ENCODE measurements around the gene THSD7B. TPM values are rescaled to one million over a fixed set of nuclear protein-coding genes. Genes with fewer than 3 reads are reported as not detected.

THSD7B gene
- total and polyA plus RNA-seq, 2 of the 8 experiments (the other 6 are each of a cell fraction or from before 2014, with no cell fraction given), result 0.60 to 2.9 TPM

DNA sequence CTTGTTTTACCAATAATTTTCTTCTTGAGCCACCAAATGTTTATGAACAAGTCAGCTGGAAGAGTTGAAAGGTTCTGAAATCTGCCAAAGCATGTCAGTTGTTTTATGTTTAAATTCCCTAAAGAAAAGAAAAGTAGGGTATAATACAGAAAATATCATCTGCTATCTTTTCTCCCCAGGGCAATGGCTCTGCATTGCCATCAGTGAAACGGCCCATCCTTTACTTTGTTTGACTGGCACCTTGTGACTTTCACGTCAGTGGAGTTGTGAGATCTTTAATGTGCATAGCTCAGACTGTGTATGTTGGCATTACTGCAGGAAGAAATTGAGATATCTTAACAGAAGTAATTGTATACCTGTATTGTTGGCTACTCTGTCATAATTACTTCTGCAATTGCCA lies 239.9 kb downstream of the THSD7B start:
- H2AFZ ChIP-seq (ENCODE audit: low read length), result no peak overlapping the region
- WGBS, 2 experiments (ENCODE audit: extremely low coverage in 1 of 2, insufficient coverage in 1 of 2, insufficient read length in 1 of 2, insufficient replicate concordance in 2 of 2, low coverage in 1 of 2, low lambda C conversion rate in 2 of 2, missing lambda C conversion rate in 1 of 2), result 98% methylated on average over 2 of the region's 2 CpGs; no CpG with 5 or more reads in 1 of the 2 experiments
- no peak overlapping the region for H3K4ac ChIP-seq (replicated peaks; ENCODE audit: insufficient read length, low read depth, low read length)
- no peak overlapping the region for H4K91ac ChIP-seq (replicated peaks; ENCODE audit: insufficient read length, low read length)
- no peaks in the 10 kb centered on the region for H4K20me1 ChIP-seq (replicated peaks in 1 of 2; ENCODE audit: control insufficient read depth in 1 of 2, insufficient read depth in 2 of 2, low read length in 2 of 2)
- H3K79me2 ChIP-seq (ENCODE audit: control insufficient read depth in 1 of 2, insufficient read depth in 2 of 2, low read length in 2 of 2), result no peaks in the 10 kb centered on the region
- FAIRE-seq, result no peak
- H2AK5ac ChIP-seq (ENCODE audit: low read depth, low read length), result no peak overlapping the region
- 0 out of 2 replicates have a peak, but pooled peaks cover 1% of the 10 kb centered on the region for H3K23me2 ChIP-seq (ENCODE audit: low read depth, low read length)
- no peak for DNase-seq (ENCODE audit: low read depth in 1 of 2, low spot score in 2 of 2)
- H3K4me2 ChIP-seq (ENCODE audit: insufficient read depth in 1 of 2, low read depth in 2 of 2, low read length in 2 of 2), result no peak overlapping the region
- no peaks in the 10 kb centered on the region for H3K9me3 ChIP-seq (ENCODE audit: insufficient read depth in 2 of 2, low read depth in 1 of 2, low read length in 1 of 2)
- TF ChIP-seq ZNF274 (IDR thresholded peaks at IDR 0.05; ENCODE audit: borderline replicate concordance, extremely low read depth, low read length), result no peak
- no peak for TF ChIP-seq BCL11A (IDR thresholded peaks at IDR 0.05; ENCODE audit: low read depth in 2 of 2, low read length in 2 of 2)
- TF ChIP-seq TBP (IDR thresholded peaks at IDR 0.05; ENCODE audit: low read depth, low read length), result no peak
- TF ChIP-seq JUND (IDR thresholded peaks at IDR 0.05; ENCODE audit: low read length), result no peak
- no peak for TF ChIP-seq HDAC2 (IDR thresholded peaks at IDR 0.05; ENCODE audit: borderline replicate concordance in 1 of 2, low read depth in 2 of 2, low read length in 2 of 2)
- TF ChIP-seq BRCA1 (IDR thresholded peaks at IDR 0.05; ENCODE audit: low read depth, low read length), result no peak
- TF ChIP-seq CTBP2 (IDR thresholded peaks at IDR 0.05; ENCODE audit: borderline replicate concordance, insufficient read depth, insufficient read length, low read length), result no peak
- no peak for TF ChIP-seq NANOG (IDR thresholded peaks at IDR 0.05; ENCODE audit: insufficient read depth, low read depth, low read length, poor library complexity, severe bottlenecking)
- TF ChIP-seq ATF3 (IDR thresholded peaks at IDR 0.05; ENCODE audit: insufficient read depth, low read depth, low read length), result no peak
- H3K4me1 ChIP-seq (replicated peaks in 1 of 4; ENCODE audit: control insufficient read depth in 3 of 4, insufficient read depth in 4 of 4, low read length in 3 of 4), result no peaks in the 10 kb centered on the region
- no peaks in the 10 kb centered on the region for H3K36me3 ChIP-seq (ENCODE audit: control insufficient read depth in 2 of 4, insufficient read depth in 4 of 4, low read length in 3 of 4)
- no peak overlapping the region for H4K8ac ChIP-seq (ENCODE audit: extremely low read depth, insufficient read depth, low read length)
- H3K4me3 ChIP-seq (ENCODE audit: extremely low read depth in 1 of 4, insufficient read depth in 2 of 4, low read depth in 3 of 4, low read length in 4 of 4), result no peak overlapping the region
- H3K27me3 ChIP-seq (replicated peaks in 1 of 4; ENCODE audit: control insufficient read depth in 3 of 4, extremely low read depth in 1 of 4, insufficient read depth in 3 of 4, low read length in 3 of 4), result no peaks in the 10 kb centered on the region
- H3K18ac ChIP-seq (ENCODE audit: extremely low read depth, low read length), result no peak overlapping the region
- ChIA-PET CTCF (ENCODE audit: partially characterized antibody) (no interaction called here), POLR2A (ENCODE audit: partially characterized antibody) (no interaction called here)
- no peak overlapping the region for H2BK15ac ChIP-seq (ENCODE audit: low read length)
- no peak overlapping the region for H2BK120ac ChIP-seq (replicated peaks; ENCODE audit: low read depth, low read length)
- no peak overlapping the region for H4K5ac ChIP-seq (ENCODE audit: insufficient read length, low read depth, low read length)
- no peak overlapping the region for H3K27ac ChIP-seq (ENCODE audit: low read depth, low read length)
- H3K9ac ChIP-seq (replicated peaks in 1 of 4; ENCODE audit: extremely low read depth in 1 of 4, low read depth in 3 of 4, low read length in 3 of 4), result no peak overlapping the region
- H3K23ac ChIP-seq (ENCODE audit: insufficient read length), result no peak overlapping the region
- no peaks in the 10 kb centered on the region for H3K79me1 ChIP-seq (ENCODE audit: low read depth, low read length)
- H2BK12ac ChIP-seq (ENCODE audit: low read depth, low read length), result no peak overlapping the region
- no peak overlapping the region for H3K56ac ChIP-seq (replicated peaks; ENCODE audit: insufficient read length, low read depth, low read length)
- no peak overlapping the region for H2BK5ac ChIP-seq (ENCODE audit: low read depth, low read length)
- no peak overlapping the region for H3K14ac ChIP-seq (ENCODE audit: insufficient read length)
- H2BK20ac ChIP-seq (ENCODE audit: low read length), result no peak overlapping the region
